Prostate gland (tissue), 2 donors: ENCODE measurements around the gene ZNF862. TPM values are rescaled to one million over a fixed set of nuclear protein-coding genes. Genes with fewer than 3 reads are reported as not detected.

Experiments
- DNase-seq: peaks from one replicate; pipeline ENCODE4 v3.0.0-alpha.2; 2019; ENCODE audit warnings: low spot score
- H3K27ac ChIP-seq, 2 donors: fragments of 200-600 bp; sonication (generic); 2 replicates each; pipeline ENCODE4 v1.5.1; 2017 to 2019
- H3K27me3 ChIP-seq: fragments of 200-600 bp; sonication (generic); replicated peaks from 2 replicates; pipeline ENCODE4 v1.5.1; 2019; ENCODE audit not compliant: insufficient read depth
- H3K36me3 ChIP-seq, 2 donors: fragments of 200-600 bp; sonication (generic); 1 replicate in 1 of 2; 2 replicates in 1 of 2; pipeline versions ENCODE4 v1.5.1 to v1.8.1; 2017 to 2019
- H3K4me1 ChIP-seq: fragments of 200-600 bp; sonication (generic); replicated peaks from 2 replicates; pipeline ENCODE4 v1.5.1; 2019
- H3K4me3 ChIP-seq, 2 donors: fragments of 200-600 bp; sonication (generic); 2 replicates each; pipeline ENCODE4 v1.5.1; 2017 to 2019
- H3K9me3 ChIP-seq: fragments of 200-600 bp; sonication (generic); 2 replicates; pipeline ENCODE4 v1.5.1; 2017
- CTCF ChIP-seq, 4 experiments: fragments of 200-600 bp in 2 of 4; fragments of 450-650 bp in 2 of 4; sonication (generic) in 2 of 4; IDR thresholded peaks; 1 replicate in 3 of 4; 2 replicates in 1 of 4; pipeline ENCODE4 v1.5.1; 2016 to 2019; ENCODE audit warnings: antibody characterized with exemption in 4 of 4, mild to moderate bottlenecking in 2 of 4, moderate library complexity in 2 of 4
- POLR2A ChIP-seq: fragments of 450-650 bp; IDR thresholded peaks from one replicate; pipeline ENCODE4 v1.6.1; 2016; ENCODE audit warnings: antibody characterized with exemption, mild to moderate bottlenecking
- POLR2AphosphoS5 ChIP-seq: sonication (generic); formaldehyde crosslinking; IDR thresholded peaks from one replicate; pipeline ENCODE4 v1.6.1; 2017; ENCODE audit warnings: antibody characterized with exemption
- WGBS: methylation state at CpG from one replicate; pipeline ENCODE4 v1.1.5; 2018; 5-methylcytosine and 5-hydroxymethylcytosine counted together
- intact Hi-C: fragments of 100-400 bp; cut with DNase I; formaldehyde crosslinking; loops from one replicate; pipeline ENCODE4 v1.14.2; 2022
- total RNA-seq, 2 donors: library from RNA; depleted of rRNA; stranded (reverse); fragments of >200 nt; gene quantifications; one replicate each; pipeline ENCODE4 v1.1.0, GENCODE V29; 2016

ZNF862 gene
- total RNA-seq, 2 donors from 2014 or later, result 19.8 to 25.4 TPM

DNA sequence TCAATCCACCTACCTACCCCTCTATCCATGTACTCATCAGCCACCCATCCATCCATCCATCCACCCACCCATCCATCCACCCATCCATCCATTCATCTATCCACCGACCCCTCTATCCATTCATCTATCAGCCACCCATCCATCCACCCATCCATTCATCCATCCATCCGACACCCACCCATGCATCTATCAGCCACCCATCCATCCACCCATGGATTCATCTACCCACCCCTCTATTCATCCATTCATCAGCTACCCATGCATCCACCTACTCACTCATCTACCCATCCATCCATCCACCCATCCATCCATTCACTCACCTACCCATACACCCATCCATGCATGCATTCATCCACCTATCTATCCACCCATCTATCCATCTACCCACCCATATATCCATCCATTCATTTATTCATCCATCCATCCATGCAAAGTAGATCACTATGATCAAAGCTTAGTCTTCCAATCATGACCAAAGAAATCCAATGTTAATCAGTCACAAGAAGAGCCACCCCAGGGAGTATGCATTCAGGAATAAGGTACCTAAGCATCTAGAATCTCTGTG is 37.1 kb upstream of the ZNF862 start:
- no peak for DNase-seq
- H3K4me1 ChIP-seq, result no peaks in the 10 kb centered on the region
- H3K9me3 ChIP-seq, result no peaks in the 10 kb centered on the region
- TF ChIP-seq POLR2AphosphoS5, result no peak
- no peak overlapping the region for H3K27ac ChIP-seq
- no peak overlapping the region for H3K4me3 ChIP-seq
- H3K27me3 ChIP-seq, result no peaks in the 10 kb centered on the region
- no peaks in the 10 kb centered on the region for H3K36me3 ChIP-seq
- 92% methylated on average over 2 of the region's 2 CpGs for WGBS
- intact Hi-C loops, result no loop called here

DNA sequence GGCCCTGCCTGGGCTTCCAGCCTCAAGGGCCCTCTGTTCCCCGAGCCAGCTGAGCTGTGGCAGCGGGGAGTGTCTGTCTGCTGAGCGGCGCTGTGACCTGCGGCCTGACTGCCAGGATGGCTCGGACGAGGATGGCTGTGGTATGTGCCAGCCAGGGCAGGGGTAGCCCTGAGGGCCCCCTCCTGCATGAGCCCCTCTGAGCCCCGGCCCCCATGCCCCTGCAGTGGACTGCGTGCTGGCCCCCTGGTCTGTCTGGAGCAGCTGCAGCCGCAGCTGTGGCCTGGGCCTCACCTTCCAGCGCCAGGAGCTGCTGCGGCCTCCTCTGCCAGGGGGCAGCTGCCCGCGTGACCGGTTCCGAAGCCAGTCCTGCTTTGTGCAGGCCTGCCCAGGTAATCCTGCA is 36.4 kb upstream of the ZNF862 start:
- no peak for TF ChIP-seq CTCF (IDR thresholded peaks at IDR 0.05)
- TF ChIP-seq POLR2AphosphoS5, result no peak
- TF ChIP-seq POLR2A, result no peak
- Histone ChIP-seq H3K36me3 (no peaks in the 10 kb centered on the region), H3K27me3 (no peaks in the 10 kb centered on the region), H3K4me3 (no peak overlapping the region), H3K9me3 (no peaks in the 10 kb centered on the region), H3K27ac (no peak overlapping the region), H3K4me1 (no peaks in the 10 kb centered on the region)
- intact Hi-C loops, result no loop called here
- no peak for DNase-seq
- WGBS, result 86% methylated on average over 13 of the region's 16 CpGs

DNA sequence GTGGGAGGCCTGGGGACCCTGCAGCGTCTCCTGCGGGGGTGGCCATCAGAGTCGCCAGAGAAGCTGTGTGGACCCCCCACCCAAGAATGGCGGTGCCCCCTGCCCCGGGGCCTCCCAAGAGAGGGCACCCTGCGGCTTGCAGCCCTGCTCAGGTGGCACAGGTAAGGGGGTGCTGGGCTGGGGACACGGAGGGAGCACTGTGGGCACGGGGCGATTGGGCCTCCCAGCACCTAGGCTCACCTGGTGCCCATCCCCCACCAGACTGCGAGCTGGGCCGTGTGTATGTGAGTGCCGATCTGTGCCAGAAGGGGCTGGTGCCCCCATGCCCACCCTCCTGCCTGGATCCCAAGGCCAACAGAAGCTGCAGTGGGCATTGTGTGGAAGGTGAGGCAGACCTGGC is 35.2 kb upstream of the ZNF862 start:
- WGBS, result 88% methylated on average over 11 of the region's 12 CpGs
- intact Hi-C loops, result no loop called here

DNA sequence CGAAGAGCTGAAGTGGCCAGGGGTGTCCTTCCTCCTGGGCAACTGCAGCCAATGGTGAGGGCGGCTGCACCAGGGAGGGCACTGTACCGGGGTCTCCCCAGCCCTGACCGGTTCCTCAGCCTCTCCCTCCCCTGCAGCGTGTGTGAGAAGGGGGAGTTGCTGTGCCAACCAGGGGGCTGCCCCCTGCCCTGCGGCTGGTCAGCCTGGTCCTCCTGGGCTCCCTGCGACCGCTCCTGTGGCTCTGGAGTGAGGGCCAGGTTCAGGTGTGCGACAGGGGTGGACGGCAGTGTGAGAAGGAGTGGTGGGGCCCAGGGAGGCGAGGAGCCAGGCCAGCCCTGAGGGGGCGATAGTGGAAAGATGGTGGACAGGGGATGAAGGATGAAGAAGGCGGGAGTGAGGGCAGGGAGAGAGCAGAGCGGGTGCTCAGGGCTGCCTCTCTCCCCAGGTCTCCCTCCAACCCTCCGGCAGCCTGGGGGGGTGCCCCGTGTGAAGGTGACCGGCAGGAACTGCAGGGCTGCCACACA is 34.6 kb upstream of the ZNF862 start:
- no peak overlapping the region for H3K27ac ChIP-seq
- no peaks in the 10 kb centered on the region for H3K9me3 ChIP-seq
- no peaks in the 10 kb centered on the region for H3K27me3 ChIP-seq
- H3K4me1 ChIP-seq, result no peaks in the 10 kb centered on the region
- 85% methylated on average over 17 of the region's 17 CpGs for WGBS
- no peaks in the 10 kb centered on the region for H3K36me3 ChIP-seq
- intact Hi-C loops, result no loop called here
- H3K4me3 ChIP-seq, result no peak overlapping the region
- no peak for DNase-seq
- TF ChIP-seq POLR2A, result no peak
- TF ChIP-seq POLR2AphosphoS5, result no peak
- no peak for TF ChIP-seq CTCF (IDR thresholded peaks at IDR 0.05)

More for the DNA sequence above, 35.2 kb upstream of the ZNF862 start:
- H3K4me3 ChIP-seq, result no peak overlapping the region
- DNase-seq, result no peak
- H3K27ac ChIP-seq, result no peak overlapping the region
- no peaks in the 10 kb centered on the region for H3K27me3 ChIP-seq
- no peaks in the 10 kb centered on the region for H3K4me1 ChIP-seq
- no peaks in the 10 kb centered on the region for H3K9me3 ChIP-seq
- TF ChIP-seq POLR2AphosphoS5 (no peak), POLR2A (no peak), CTCF (IDR thresholded peaks at IDR 0.05) (no peak)
- H3K36me3 ChIP-seq, result no peaks in the 10 kb centered on the region

- TF ChIP-seq CTCF (IDR thresholded peaks at IDR 0.05) (no peak), POLR2A (no peak), POLR2AphosphoS5 (no peak)
- H3K27ac ChIP-seq, result no peak overlapping the region
- H3K9me3 ChIP-seq, result no peaks in the 10 kb centered on the region
- no peaks in the 10 kb centered on the region for H3K4me1 ChIP-seq
- no peaks in the 10 kb centered on the region for H3K36me3 ChIP-seq
- WGBS, result 78% methylated on average over 9 of the region's 9 CpGs
- H3K27me3 ChIP-seq, result no peaks in the 10 kb centered on the region
- H3K4me3 ChIP-seq, result no peak overlapping the region
- no peak for DNase-seq
- intact Hi-C loops, result no loop called here
Observed at GRCh38 chr7:149804106-149804505, 34.1 kb upstream of the ZNF862 start.
